ENCODE measurements around the gene ERCC3.

The ERCC3 gene
- total RNA-seq, result 83.0 to 112 (median 93.2) reads per million in 9 experiments

- peak within 1 kb of the TSS; percentile 93 to 97 for H3K27ac Mint-ChIP-seq
- peak within 1 kb of the TSS; percentile 92 to 98 for H3K4me3 Mint-ChIP-seq
- peaks cover 8% of the 10 kb centered on the region for H3K36me3 Mint-ChIP-seq (ENCODE audit: insufficient read depth)
- no peaks in the 10 kb centered on the region for H3K9me3 Mint-ChIP-seq
- H3K27me3 Mint-ChIP-seq, result no peaks in the 10 kb centered on the region
- H3K4me1 Mint-ChIP-seq (ENCODE audit: low read depth in 2 of 2), result peaks cover 29 to 30% of the 10 kb centered on the region in 2 donors
- peak; percentile 97 for ATAC-seq (replicated peaks)
- peak; percentile 66 to 71 (median 71) for DNase-seq
Measured at GRCh38 chr2:127293748-127294562, at the start of gene ERCC3. TSS of gene ERCC3 (minus strand) at chr2:127294144. CDS start at chr2:127294081, 63 bp downstream.

DNA sequence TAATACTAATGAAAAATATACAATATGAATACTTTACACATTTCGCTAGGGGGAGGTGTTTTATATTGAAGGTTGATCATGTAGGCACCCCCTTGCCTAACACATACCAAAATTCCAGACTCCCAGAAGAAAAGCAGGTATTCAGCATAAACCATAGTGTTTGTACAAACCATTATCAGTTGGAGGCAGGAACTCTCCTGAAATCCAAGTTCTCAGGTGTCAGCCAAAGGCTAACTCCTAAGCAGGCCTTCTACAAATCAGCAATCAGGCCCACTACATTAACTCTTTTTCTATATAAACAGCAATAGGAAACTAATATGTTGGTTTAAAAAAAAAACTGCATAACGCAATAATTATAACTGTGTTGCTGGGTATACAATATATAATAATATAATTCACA lies 49.3 kb upstream of the ERCC3 start:
- no peak overlapping the region for H3K27ac Mint-ChIP-seq

DNA sequence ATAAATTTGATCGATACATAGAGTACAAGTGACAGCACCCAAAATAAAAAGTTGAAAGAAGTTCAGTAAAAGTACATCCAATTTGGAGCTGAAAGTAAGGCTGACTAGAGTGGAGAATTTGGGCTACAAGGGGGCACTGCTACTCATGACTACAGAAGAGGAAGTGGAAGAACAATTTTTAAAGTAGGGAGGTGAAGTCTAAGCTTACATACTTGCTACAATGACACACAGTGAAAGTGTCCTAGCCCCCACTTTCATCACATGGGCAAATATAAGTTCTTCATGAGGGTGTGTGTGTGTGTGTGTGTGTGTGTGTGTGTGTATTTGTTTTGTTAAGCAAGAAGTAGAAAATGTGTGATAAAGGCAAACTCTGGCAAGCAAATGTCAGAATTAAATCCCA lies 48.2 kb upstream of the ERCC3 start:
- peaks cover 38% of the 10 kb centered on the region for H3K36me3 Mint-ChIP-seq (ENCODE audit: insufficient read depth)
- no peak overlapping the region for H3K4me3 Mint-ChIP-seq
- DNase-seq, result no peak

More for the DNA sequence above, 49.3 kb upstream of the ERCC3 start:
- peaks cover 21 to 27% of the 10 kb centered on the region in 2 donors for H3K4me1 Mint-ChIP-seq (ENCODE audit: low read depth in 2 of 2)
- H3K9me3 Mint-ChIP-seq, result no peaks in the 10 kb centered on the region
- H3K4me3 Mint-ChIP-seq, result no peak overlapping the region
- DNase-seq (no peak), ATAC-seq (replicated peaks) (no peak)
- H3K27me3 Mint-ChIP-seq, result no peaks in the 10 kb centered on the region
- peaks cover 34% of the 10 kb centered on the region for H3K36me3 Mint-ChIP-seq (ENCODE audit: insufficient read depth)

DNA sequence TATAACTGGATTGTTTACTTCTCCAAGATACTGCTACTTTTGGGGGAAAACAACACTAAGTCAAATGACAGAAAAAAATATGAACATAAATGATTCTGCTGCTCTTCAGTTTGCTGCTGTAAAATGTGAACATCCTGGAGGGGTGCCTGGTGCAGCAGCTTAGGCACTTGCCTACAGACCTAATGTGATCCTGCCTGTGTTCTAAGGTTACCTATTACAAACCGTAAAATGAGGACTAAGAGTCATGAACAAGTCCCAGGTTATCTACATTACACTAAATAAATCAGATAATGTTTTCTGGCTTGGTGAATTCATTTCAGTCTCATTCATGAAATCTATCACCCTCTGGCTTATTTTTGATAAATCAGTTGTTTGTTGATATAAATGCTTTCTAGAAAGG lies 38.4 kb upstream of the ERCC3 start:
- H3K27me3 Mint-ChIP-seq, result no peaks in the 10 kb centered on the region
- H3K36me3 Mint-ChIP-seq (ENCODE audit: insufficient read depth), result peaks cover 77% of the 10 kb centered on the region
- no peak for DNase-seq
- H3K9me3 Mint-ChIP-seq, result no peaks in the 10 kb centered on the region
- ATAC-seq (replicated peaks), result no peak
- H3K27ac Mint-ChIP-seq, result peak overlapping the region in 1 of 2 donors; percentile 9
- H3K4me1 Mint-ChIP-seq (ENCODE audit: low read depth in 2 of 2), result peaks cover 0 to 4% of the 10 kb centered on the region in 2 donors
- no peak overlapping the region for H3K4me3 Mint-ChIP-seq

More for the DNA sequence above, 48.2 kb upstream of the ERCC3 start:
- Mint-ChIP-seq H3K4me1 (ENCODE audit: low read depth in 2 of 2) (peaks cover 13 to 18% of the 10 kb centered on the region in 2 donors), H3K27ac (no peak overlapping the region), H3K27me3 (no peaks in the 10 kb centered on the region), H3K9me3 (no peaks in the 10 kb centered on the region)
- ATAC-seq (replicated peaks), result no peak

- Mint-ChIP-seq H3K27ac (no peak overlapping the region), H3K4me1 (ENCODE audit: low read depth in 2 of 2) (peaks cover 0 to 4% of the 10 kb centered on the region in 2 donors), H3K4me3 (no peak overlapping the region), H3K27me3 (no peaks in the 10 kb centered on the region), H3K36me3 (ENCODE audit: insufficient read depth) (peaks cover 75% of the 10 kb centered on the region), H3K9me3 (no peaks in the 10 kb centered on the region)
- ATAC-seq (replicated peaks), result no peak
- no peak for DNase-seq
Measured at GRCh38 chr2:127330753-127331152, 36.8 kb upstream of the ERCC3 start.

DNA sequence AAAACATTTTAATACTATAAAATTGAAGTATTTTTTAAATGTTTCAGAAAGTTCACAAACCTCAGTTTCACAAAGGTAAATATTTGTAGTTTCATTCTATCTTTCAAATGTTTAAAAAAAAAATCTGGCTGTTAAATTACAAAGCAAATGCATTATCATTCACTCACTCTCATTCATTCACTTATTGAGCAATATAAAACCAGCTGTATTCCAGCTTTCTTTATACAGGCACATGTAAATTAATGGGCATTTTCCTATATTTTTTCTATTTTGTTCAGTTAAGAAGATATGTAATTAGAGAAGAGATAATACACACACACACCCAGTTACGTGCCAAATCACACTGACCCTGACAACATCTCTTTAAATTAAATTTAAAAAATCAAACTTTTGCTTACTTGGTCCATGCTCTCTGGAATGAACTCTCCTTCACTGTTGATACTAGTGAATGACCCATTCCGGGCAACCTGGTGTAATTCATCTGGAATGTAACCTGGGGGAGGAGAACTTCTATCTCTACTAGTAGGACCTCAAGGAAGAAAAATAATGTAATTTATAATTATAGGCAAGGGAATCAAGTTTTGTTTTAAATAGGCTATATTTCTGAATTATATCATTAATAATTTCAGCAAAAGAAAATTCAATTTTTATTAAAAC lies 32.5 kb upstream of the ERCC3 start:
- Mint-ChIP-seq H3K27ac (no peak overlapping the region), H3K27me3 (no peaks in the 10 kb centered on the region), H3K4me1 (ENCODE audit: low read depth in 2 of 2) (no peaks in the 10 kb centered on the region), H3K36me3 (ENCODE audit: insufficient read depth) (peaks cover 61% of the 10 kb centered on the region), H3K4me3 (no peak overlapping the region), H3K9me3 (no peaks in the 10 kb centered on the region)
- ATAC-seq (replicated peaks) (no peak), DNase-seq (no peak)

GRCh38 chr2:127324635-127325034 lies 30.7 kb upstream of the ERCC3 start:
- H3K4me1 Mint-ChIP-seq (ENCODE audit: low read depth in 2 of 2), result no peaks in the 10 kb centered on the region
- DNase-seq (no peak), ATAC-seq (replicated peaks) (no peak)
- H3K36me3 Mint-ChIP-seq (ENCODE audit: insufficient read depth), result peaks cover 61% of the 10 kb centered on the region
- no peak overlapping the region for H3K4me3 Mint-ChIP-seq
- peaks cover 0 to 3% of the 10 kb centered on the region in 2 donors for H3K9me3 Mint-ChIP-seq
- H3K27ac Mint-ChIP-seq, result no peak overlapping the region
- H3K27me3 Mint-ChIP-seq, result no peaks in the 10 kb centered on the region

- H3K36me3 Mint-ChIP-seq (ENCODE audit: insufficient read depth), result peaks cover 64% of the 10 kb centered on the region
- H3K27ac Mint-ChIP-seq, result no peak overlapping the region
- no peak for DNase-seq
- no peak overlapping the region for H3K4me3 Mint-ChIP-seq
- H3K9me3 Mint-ChIP-seq, result peaks cover 0 to 3% of the 10 kb centered on the region in 2 donors
- no peaks in the 10 kb centered on the region for H3K4me1 Mint-ChIP-seq (ENCODE audit: low read depth in 2 of 2)
- no peak for ATAC-seq (replicated peaks)
- no peaks in the 10 kb centered on the region for H3K27me3 Mint-ChIP-seq
Measured at GRCh38 chr2:127321303-127321702, 27.4 kb upstream of the ERCC3 start.

DNA sequence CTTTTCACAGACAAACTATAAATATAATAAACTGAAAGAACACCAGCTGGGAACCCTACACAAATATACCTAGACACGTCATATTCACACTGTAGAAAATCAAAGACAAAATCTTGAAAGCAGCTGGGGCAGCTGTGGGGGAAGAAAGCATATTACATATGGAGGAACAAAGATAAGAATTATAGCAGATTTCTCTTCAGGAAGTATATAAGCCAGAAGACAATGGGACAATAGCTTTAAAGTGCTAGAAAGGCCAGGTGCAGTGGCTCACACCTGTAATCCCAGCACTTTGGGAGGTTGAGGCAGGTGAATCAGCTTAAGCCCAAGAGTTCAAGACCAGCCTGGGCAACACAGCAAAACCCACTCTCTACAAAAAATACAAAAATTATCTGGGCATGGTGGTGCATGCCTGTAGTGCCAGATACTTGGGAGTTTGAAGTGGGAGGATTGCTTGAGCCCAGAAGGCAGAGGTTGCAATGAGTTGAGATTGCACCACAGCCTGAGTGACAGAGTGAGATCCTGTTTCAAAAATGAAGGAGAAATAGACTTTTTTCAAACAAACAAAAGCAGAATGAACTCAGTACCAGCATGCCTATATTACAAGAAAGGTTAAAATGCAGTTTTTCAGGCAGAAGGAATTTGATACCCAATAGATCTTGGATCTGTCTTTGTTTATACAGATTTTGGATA lies 26.8 kb upstream of the ERCC3 start:
- Mint-ChIP-seq H3K36me3 (ENCODE audit: insufficient read depth) (peaks cover 66% of the 10 kb centered on the region), H3K4me1 (ENCODE audit: low read depth in 2 of 2) (no peaks in the 10 kb centered on the region), H3K9me3 (peaks cover 0 to 3% of the 10 kb centered on the region in 2 donors), H3K27me3 (no peaks in the 10 kb centered on the region), H3K4me3 (no peak overlapping the region), H3K27ac (peak overlapping the region in 1 of 2 donors; percentile 0)
- DNase-seq (no peak), ATAC-seq (replicated peaks) (no peak)

GRCh38 chr2:127320067-127320466 lies 26.1 kb upstream of the ERCC3 start:
- Mint-ChIP-seq H3K36me3 (ENCODE audit: insufficient read depth) (peaks cover 67% of the 10 kb centered on the region), H3K4me1 (ENCODE audit: low read depth in 2 of 2) (no peaks in the 10 kb centered on the region), H3K27me3 (no peaks in the 10 kb centered on the region), H3K9me3 (peaks cover 0 to 3% of the 10 kb centered on the region in 2 donors), H3K4me3 (no peak overlapping the region), H3K27ac (no peak overlapping the region)
- no peak for DNase-seq
- no peak for ATAC-seq (replicated peaks)

- ATAC-seq (replicated peaks), result no peak
- DNase-seq, result no peak
- H3K36me3 Mint-ChIP-seq (ENCODE audit: insufficient read depth), result peaks cover 80% of the 10 kb centered on the region
- H3K4me3 Mint-ChIP-seq, result no peak overlapping the region
- no peaks in the 10 kb centered on the region for H3K27me3 Mint-ChIP-seq
- no peak overlapping the region for H3K27ac Mint-ChIP-seq
- no peaks in the 10 kb centered on the region for H3K9me3 Mint-ChIP-seq
- H3K4me1 Mint-ChIP-seq (ENCODE audit: low read depth in 2 of 2), result no peaks in the 10 kb centered on the region
Measured at GRCh38 chr2:127314193-127314988, 20.4 kb upstream of the ERCC3 start.

- DNase-seq, result no peak
- Mint-ChIP-seq H3K9me3 (no peaks in the 10 kb centered on the region), H3K27ac (no peak overlapping the region), H3K27me3 (no peaks in the 10 kb centered on the region), H3K4me1 (ENCODE audit: low read depth in 2 of 2) (no peaks in the 10 kb centered on the region), H3K36me3 (ENCODE audit: insufficient read depth) (peaks cover 75% of the 10 kb centered on the region), H3K4me3 (no peak overlapping the region)
- ATAC-seq (replicated peaks), result no peak
Measured at GRCh38 chr2:127313406-127313805, 19.5 kb upstream of the ERCC3 start.

DNA sequence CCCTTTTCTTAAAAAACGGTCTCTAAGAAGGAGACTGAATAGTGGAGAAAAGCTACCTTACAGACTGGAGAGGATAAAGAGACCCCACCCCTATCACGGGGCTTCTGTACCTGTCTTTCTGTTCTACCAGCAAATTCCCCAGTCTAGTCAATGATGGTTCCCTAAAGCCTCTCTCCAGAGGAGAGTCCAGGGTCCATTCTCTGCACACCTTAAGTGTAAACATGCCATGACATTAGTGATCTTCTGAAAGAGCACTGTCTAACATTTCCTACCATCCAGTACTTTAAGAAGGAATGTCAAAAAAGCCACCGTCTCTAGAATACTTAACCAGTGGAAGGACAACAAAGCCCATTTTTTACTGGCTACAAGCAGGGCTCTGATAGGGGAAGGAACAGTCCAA lies 17.0 kb upstream of the ERCC3 start:
- peak overlapping the region in 1 of 2 donors; percentile 41 for H3K27ac Mint-ChIP-seq
- H3K4me3 Mint-ChIP-seq, result no peak overlapping the region
- DNase-seq (no peak), ATAC-seq (replicated peaks) (no peak)
- H3K36me3 Mint-ChIP-seq (ENCODE audit: insufficient read depth), result peaks cover 64% of the 10 kb centered on the region
- no peaks in the 10 kb centered on the region for H3K27me3 Mint-ChIP-seq
- no peaks in the 10 kb centered on the region for H3K9me3 Mint-ChIP-seq
- H3K4me1 Mint-ChIP-seq (ENCODE audit: low read depth in 2 of 2), result no peaks in the 10 kb centered on the region

Measured in effector memory CD8-positive, alpha-beta T cell (primary cell).